ENCODE data around the gene CD44.
"Not testable (repeated sequence)": the region's sequence is repeated elsewhere in the genome, so short reads cannot be mapped to it uniquely, and the experiment has no call there.

Gene CD44

GRCh38 chr11:35225946-35226520 is 87.1 kb downstream of the CD44 start:
- H3K9me2 ChIP-seq (replicated peaks; ENCODE audit: insufficient read depth, low read length) = no peaks in the 10 kb centered on the region
- H3K36me3 ChIP-seq (ENCODE audit: low read length) = no peaks in the 10 kb centered on the region
- no peaks in the 10 kb centered on the region for H3K9me3 ChIP-seq (ENCODE audit: insufficient read depth, low read length)
- no peak for TF ChIP-seq CTCF (IDR thresholded peaks at IDR 0.05; ENCODE audit: insufficient read depth, low read length, poor library complexity, severe bottlenecking)
- no peak for TF ChIP-seq EZH2phosphoT487 (conservative IDR thresholded peaks at IDR 0.05; ENCODE audit: low read length)
- no peak overlapping the region for H3K4me3 ChIP-seq (ENCODE audit: insufficient read depth, low read length, poor library complexity, severe bottlenecking)
- no peaks in the 10 kb centered on the region for H3K79me2 ChIP-seq (ENCODE audit: insufficient read depth, low read length)
- no peak overlapping the region for H3K9ac ChIP-seq (ENCODE audit: low read length)
- H2AFZ ChIP-seq (ENCODE audit: low read depth, low read length, severe bottlenecking) = no peak overlapping the region
- no peak overlapping the region for H3K27ac ChIP-seq (ENCODE audit: low read depth, low read length)
- H3K4me2 ChIP-seq (ENCODE audit: low read depth, low read length, poor library complexity, severe bottlenecking) = no peak overlapping the region
- H4K20me1 ChIP-seq (ENCODE audit: low read depth, low read length) = no peaks in the 10 kb centered on the region
- no peaks in the 10 kb centered on the region for H3K27me3 ChIP-seq (ENCODE audit: low read length)
- no peaks in the 10 kb centered on the region for H3F3A ChIP-seq (ENCODE audit: insufficient read depth)

GRCh38 chr11:35226756-35227155 is 87.8 kb downstream of the CD44 start:
- not testable (repeated sequence) for H3F3A ChIP-seq (ENCODE audit: insufficient read depth); H3K9me2 ChIP-seq (replicated peaks; ENCODE audit: insufficient read depth, low read length)

GRCh38 chr11:35227576-35228327 is 88.8 kb downstream of the CD44 start:
- no peaks in the 10 kb centered on the region for H3K79me2 ChIP-seq (ENCODE audit: insufficient read depth, low read length)
- no peaks in the 10 kb centered on the region for H3F3A ChIP-seq (ENCODE audit: insufficient read depth)
- no peaks in the 10 kb centered on the region for H3K36me3 ChIP-seq (ENCODE audit: low read length)
- no peaks in the 10 kb centered on the region for H3K9me3 ChIP-seq (ENCODE audit: insufficient read depth, low read length)
- H3K4me2 ChIP-seq (ENCODE audit: low read depth, low read length, poor library complexity, severe bottlenecking) = no peak overlapping the region
- no peaks in the 10 kb centered on the region for H3K9me2 ChIP-seq (replicated peaks; ENCODE audit: insufficient read depth, low read length)
- H3K27ac ChIP-seq (ENCODE audit: low read depth, low read length) = no peak overlapping the region
- no peaks in the 10 kb centered on the region for H3K27me3 ChIP-seq (ENCODE audit: low read length)
- no peak overlapping the region for H2AFZ ChIP-seq (ENCODE audit: low read depth, low read length, severe bottlenecking)
- no peak overlapping the region for H3K4me3 ChIP-seq (ENCODE audit: insufficient read depth, low read length, poor library complexity, severe bottlenecking)
- no peak overlapping the region for H3K9ac ChIP-seq (ENCODE audit: low read length)
- no peaks in the 10 kb centered on the region for H4K20me1 ChIP-seq (ENCODE audit: low read depth, low read length)
- no peak for TF ChIP-seq EZH2phosphoT487 (conservative IDR thresholded peaks at IDR 0.05; ENCODE audit: low read length)
- no peak for TF ChIP-seq CTCF (IDR thresholded peaks at IDR 0.05; ENCODE audit: insufficient read depth, low read length, poor library complexity, severe bottlenecking)

More at GRCh38 chr11:35226756-35227155, 87.8 kb downstream of the CD44 start:
- H3K9me3 ChIP-seq (ENCODE audit: insufficient read depth, low read length); H3K79me2 ChIP-seq (ENCODE audit: insufficient read depth, low read length); H3K27ac ChIP-seq (ENCODE audit: low read depth, low read length); H3K27me3 ChIP-seq (ENCODE audit: low read length); H3K4me2 ChIP-seq (ENCODE audit: low read depth, low read length, poor library complexity, severe bottlenecking); H4K20me1 ChIP-seq (ENCODE audit: low read depth, low read length); H3K36me3 ChIP-seq (ENCODE audit: low read length); H3K4me3 ChIP-seq (ENCODE audit: insufficient read depth, low read length, poor library complexity, severe bottlenecking); H3K9ac ChIP-seq (ENCODE audit: low read length); H2AFZ ChIP-seq (ENCODE audit: low read depth, low read length, severe bottlenecking): not testable (repeated sequence)

GRCh38 chr11:35228328-35228725 is 89.4 kb downstream of the CD44 start:
- H3K79me2 ChIP-seq (ENCODE audit: insufficient read depth, low read length) = no peaks in the 10 kb centered on the region
- no peak overlapping the region for H2AFZ ChIP-seq (ENCODE audit: low read depth, low read length, severe bottlenecking)
- H4K20me1 ChIP-seq (ENCODE audit: low read depth, low read length) = no peaks in the 10 kb centered on the region
- H3K27me3 ChIP-seq (ENCODE audit: low read length) = no peaks in the 10 kb centered on the region
- no peaks in the 10 kb centered on the region for H3K9me2 ChIP-seq (replicated peaks; ENCODE audit: insufficient read depth, low read length)
- H3K9ac ChIP-seq (ENCODE audit: low read length) = no peak overlapping the region
- TF ChIP-seq EZH2phosphoT487 (conservative IDR thresholded peaks at IDR 0.05; ENCODE audit: low read length) = no peak
- no peak for TF ChIP-seq CTCF (IDR thresholded peaks at IDR 0.05; ENCODE audit: insufficient read depth, low read length, poor library complexity, severe bottlenecking)
- no peaks in the 10 kb centered on the region for H3F3A ChIP-seq (ENCODE audit: insufficient read depth)
- H3K4me2 ChIP-seq (ENCODE audit: low read depth, low read length, poor library complexity, severe bottlenecking) = no peak overlapping the region
- H3K4me3 ChIP-seq (ENCODE audit: insufficient read depth, low read length, poor library complexity, severe bottlenecking) = no peak overlapping the region
- no peak overlapping the region for H3K27ac ChIP-seq (ENCODE audit: low read depth, low read length)
- no peaks in the 10 kb centered on the region for H3K9me3 ChIP-seq (ENCODE audit: insufficient read depth, low read length)
- H3K36me3 ChIP-seq (ENCODE audit: low read length) = no peaks in the 10 kb centered on the region

Measured in SU-DHL-6 (cell line).